ENCODE results near the gene HSPB6. TPM values are rescaled to one million over a fixed set of nuclear protein-coding genes. Genes with fewer than 3 reads are reported as not detected.

Gene HSPB6
- polyA plus RNA-seq, 1 of the 3 experiments (the other 2 are of a cell fraction), result 0.43 TPM

- Histone ChIP-seq H3K4me3 (ENCODE audit: low read depth in 2 of 2, low read length in 1 of 2) (no peak overlapping the region), H2AFZ (ENCODE audit: low read depth) (no peak overlapping the region), H3K9me3 (no peaks in the 10 kb centered on the region), H3K36me3 (replicated peaks in 1 of 2; ENCODE audit: control insufficient read depth in 1 of 2, insufficient read depth in 2 of 2, low read length in 1 of 2) (peaks cover 18 to 91% of the 10 kb centered on the region in 2 experiments), H3K9ac (no peak overlapping the region), H3K27ac (ENCODE audit: low read depth in 2 of 2, low read length in 1 of 2) (no peak overlapping the region), H3K79me2 (ENCODE audit: insufficient read depth) (no peaks in the 10 kb centered on the region), H3K9me2 (no peaks in the 10 kb centered on the region), H3K4me1 (ENCODE audit: control insufficient read depth in 1 of 2, insufficient read depth in 2 of 2, low read depth in 1 of 2, low read length in 1 of 2) (no peaks in the 10 kb centered on the region), H3F3A (replicated peaks; ENCODE audit: insufficient read depth) (no peaks in the 10 kb centered on the region), H4K20me1 (ENCODE audit: insufficient read depth) (no peaks in the 10 kb centered on the region), H3K27me3 (ENCODE audit: insufficient read depth) (no peaks in the 10 kb centered on the region), H3K4me2 (no peak overlapping the region)
- no peak for DNase-seq
- ChIA-PET CTCF (interaction anchor here (1.0 kb wide), 2 partner anchors 12 to 16 kb away, joined by 3 read pairs; no protein-coding TSS in a partner anchor), POLR2A (interaction anchor here (0.5 to 3.5 kb wide), 2 partner anchors 12 to 21 kb away, joined by 4 to 10 read pairs; no protein-coding TSS in a partner anchor)
- WGBS (ENCODE audit: low lambda C conversion rate), result 90% methylated on average over 18 of the region's 19 CpGs
- TF ChIP-seq EZH2phosphoT487 (IDR thresholded peaks at IDR 0.05; ENCODE audit: borderline replicate concordance, low read depth), result no peak
- TF ChIP-seq RCOR1 (IDR thresholded peaks at IDR 0.05; ENCODE audit: low read length), result no peak
- no peak for TF ChIP-seq IRF3 (IDR thresholded peaks at IDR 0.05; ENCODE audit: low read depth, low read length)
- no peak for TF ChIP-seq MEF2A (IDR thresholded peaks at IDR 0.05; ENCODE audit: borderline replicate concordance, low read depth)
- TF ChIP-seq NFIC (IDR thresholded peaks at IDR 0.05; ENCODE audit: borderline replicate concordance), result no peak
- no peak for TF ChIP-seq YY1 (IDR thresholded peaks at IDR 0.05; ENCODE audit: low read depth)
- no peak for TF ChIP-seq PBX3 (IDR thresholded peaks at IDR 0.05)
- TF ChIP-seq EP300 (IDR thresholded peaks at IDR 0.05; ENCODE audit: borderline replicate concordance in 1 of 2, low read depth in 1 of 2, low read length in 1 of 2), result no peak
- TF ChIP-seq USF2 (IDR thresholded peaks at IDR 0.05; ENCODE audit: borderline replicate concordance, low read depth, low read length), result no peak
- TF ChIP-seq REST (IDR thresholded peaks at IDR 0.05; ENCODE audit: low read depth, low read length), result no peak
- no peak for TF ChIP-seq CHD2 (IDR thresholded peaks at IDR 0.05; ENCODE audit: low read length, partially characterized antibody)
- no peak for TF ChIP-seq ZBTB33 (IDR thresholded peaks at IDR 0.05; ENCODE audit: borderline replicate concordance, low read depth)
- TF ChIP-seq POLR2AphosphoS5 (IDR thresholded peaks at IDR 0.05; ENCODE audit: low read depth, low read length), result no peak
- no peak for TF ChIP-seq SIN3A (IDR thresholded peaks at IDR 0.05; ENCODE audit: borderline replicate concordance, low read depth, low read length)
- TF ChIP-seq TEAD4 (IDR thresholded peaks at IDR 0.05; ENCODE audit: borderline replicate concordance, insufficient read depth), result no peak
Measured at GRCh38 chr19:35727956-35728706, 28.7 kb downstream of the HSPB6 start.

Measured in SK-N-SH (cell line).